Right atrium auricular region (tissue), 2 donors: Measurements from ENCODE around the gene PPP6R2. TPM values are rescaled to one million over a fixed set of nuclear protein-coding genes. Genes with fewer than 3 reads are reported as not detected.

ENCODE experiments used
- DNase-seq: peaks from one replicate; pipeline ENCODE4 v3.0.0-alpha.2; 2019; ENCODE audit warnings: low spot score
- H3K27ac ChIP-seq, 2 donors: fragments of 200-600 bp; sonication (generic); 1 replicate in 1 of 2; 2 replicates in 1 of 2; pipeline ENCODE4 v1.5.1; 2016 to 2019
- H3K27me3 ChIP-seq, 2 donors: fragments of 200-600 bp; sonication (generic); one replicate each; pipeline versions ENCODE4 v1.5.1 to v1.6.0; 2017 to 2019
- H3K36me3 ChIP-seq: fragments of 200-600 bp; sonication (generic); one replicate; pipeline ENCODE4 v1.5.1; 2016
- H3K4me1 ChIP-seq, 2 donors: fragments of 200-600 bp; sonication (generic); one replicate each; pipeline versions ENCODE4 v1.5.1 to v1.6.0; 2017 to 2019
- H3K4me3 ChIP-seq, 2 donors: fragments of 200-600 bp; sonication (generic); 1 replicate in 1 of 2; 2 replicates in 1 of 2; pipeline ENCODE4 v1.5.1; 2017 to 2019; ENCODE audit warnings: mild to moderate bottlenecking in 1 of 2, moderate library complexity in 1 of 2
- H3K9me3 ChIP-seq, 2 donors: fragments of 200-600 bp; sonication (generic); one replicate each; pipeline ENCODE4 v1.5.1; 2019
- total RNA-seq, 2 donors: library from RNA; depleted of rRNA; stranded (reverse); fragments of >200 nt; gene quantifications; one replicate each; pipeline ENCODE4 v1.1.0, GENCODE V29; 2016
- TF ChIP-seq, protein P1 (sequence below), 2 donors: fragments of 200-600 bp; sonication (generic); IDR thresholded peaks; one replicate each; pipeline ENCODE4 v1.5.1; 2019; ENCODE audit warnings: antibody characterized with exemption in 2 of 2

PPP6R2 gene
- total RNA-seq, 2 donors from 2014 or later = 45.2 to 54.8 TPM

DNA sequence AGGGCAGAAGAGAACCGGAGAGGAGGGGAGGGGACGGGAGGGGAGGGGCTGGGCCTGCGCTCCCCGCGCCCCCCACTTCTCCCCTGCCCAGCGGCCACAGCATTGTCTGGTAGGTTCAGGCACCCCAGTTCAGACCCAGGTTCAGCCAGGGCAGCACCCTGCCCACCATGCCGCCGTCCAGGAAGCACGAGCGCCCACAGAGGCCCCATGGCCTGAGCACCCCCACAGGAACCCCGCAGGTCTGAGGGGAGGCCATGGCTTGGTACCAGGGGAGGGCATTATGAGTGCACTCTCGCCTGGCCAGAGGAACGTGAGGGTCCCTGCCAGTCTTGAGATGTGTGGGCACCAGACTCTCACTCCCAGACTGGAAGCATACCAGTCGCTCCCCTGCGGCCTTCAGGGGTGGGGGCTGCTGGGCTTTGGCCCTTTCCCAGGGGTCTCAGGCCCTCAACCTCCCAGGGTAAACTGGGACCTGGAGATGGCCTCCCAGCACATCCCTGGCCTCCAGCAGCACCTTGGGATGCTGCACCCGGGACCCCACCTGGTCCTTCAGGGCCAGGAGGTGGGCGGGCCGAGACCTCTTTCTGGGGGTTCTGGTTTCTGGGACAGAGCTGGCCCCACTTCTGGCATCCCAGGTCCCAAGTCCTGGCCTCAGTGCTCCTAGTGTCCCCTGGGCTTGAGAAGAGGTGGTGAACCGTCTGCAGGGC lies 35.1 kb upstream of the PPP6R2 start:
- Histone ChIP-seq H3K4me1 (peaks cover 0 to 59% of the 10 kb centered on the region in 2 donors), H3K9me3 (no peaks in the 10 kb centered on the region), H3K27me3 (no peaks in the 10 kb centered on the region), H3K4me3 (peak overlapping the region in 1 of 2 donors; percentile 24), H3K27ac (peak overlapping the region; percentile 79 to 91), H3K36me3 (no peaks in the 10 kb centered on the region)
- DNase-seq = no peak
- TF ChIP-seq, protein P1, sequence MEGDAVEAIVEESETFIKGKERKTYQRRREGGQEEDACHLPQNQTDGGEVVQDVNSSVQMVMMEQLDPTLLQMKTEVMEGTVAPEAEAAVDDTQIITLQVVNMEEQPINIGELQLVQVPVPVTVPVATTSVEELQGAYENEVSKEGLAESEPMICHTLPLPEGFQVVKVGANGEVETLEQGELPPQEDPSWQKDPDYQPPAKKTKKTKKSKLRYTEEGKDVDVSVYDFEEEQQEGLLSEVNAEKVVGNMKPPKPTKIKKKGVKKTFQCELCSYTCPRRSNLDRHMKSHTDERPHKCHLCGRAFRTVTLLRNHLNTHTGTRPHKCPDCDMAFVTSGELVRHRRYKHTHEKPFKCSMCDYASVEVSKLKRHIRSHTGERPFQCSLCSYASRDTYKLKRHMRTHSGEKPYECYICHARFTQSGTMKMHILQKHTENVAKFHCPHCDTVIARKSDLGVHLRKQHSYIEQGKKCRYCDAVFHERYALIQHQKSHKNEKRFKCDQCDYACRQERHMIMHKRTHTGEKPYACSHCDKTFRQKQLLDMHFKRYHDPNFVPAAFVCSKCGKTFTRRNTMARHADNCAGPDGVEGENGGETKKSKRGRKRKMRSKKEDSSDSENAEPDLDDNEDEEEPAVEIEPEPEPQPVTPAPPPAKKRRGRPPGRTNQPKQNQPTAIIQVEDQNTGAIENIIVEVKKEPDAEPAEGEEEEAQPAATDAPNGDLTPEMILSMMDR (IDR thresholded peaks at IDR 0.05) = no peak

DNA sequence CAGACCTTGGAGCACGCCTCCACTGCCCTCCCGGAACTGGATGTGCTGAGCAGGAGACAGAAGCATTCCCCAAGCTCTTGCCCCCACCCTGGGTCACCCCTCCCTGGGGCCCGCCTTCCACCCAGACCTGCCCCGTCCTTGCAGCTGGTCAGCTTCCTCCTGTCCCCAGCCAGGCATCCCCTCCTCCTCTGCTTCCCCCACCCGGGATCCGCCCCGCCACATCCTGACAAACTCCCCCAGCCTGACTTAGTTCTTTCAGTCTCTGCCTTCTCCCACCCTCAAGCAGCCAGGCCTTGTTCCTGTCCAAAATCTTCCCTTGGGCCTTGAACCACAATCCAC lies 34.6 kb upstream of the PPP6R2 start:
- Histone ChIP-seq H3K4me3 (no peak overlapping the region), H3K4me1 (peaks cover 0 to 54% of the 10 kb centered on the region in 2 donors)
- TF ChIP-seq, protein P1 (IDR thresholded peaks at IDR 0.05) = no peak

DNA sequence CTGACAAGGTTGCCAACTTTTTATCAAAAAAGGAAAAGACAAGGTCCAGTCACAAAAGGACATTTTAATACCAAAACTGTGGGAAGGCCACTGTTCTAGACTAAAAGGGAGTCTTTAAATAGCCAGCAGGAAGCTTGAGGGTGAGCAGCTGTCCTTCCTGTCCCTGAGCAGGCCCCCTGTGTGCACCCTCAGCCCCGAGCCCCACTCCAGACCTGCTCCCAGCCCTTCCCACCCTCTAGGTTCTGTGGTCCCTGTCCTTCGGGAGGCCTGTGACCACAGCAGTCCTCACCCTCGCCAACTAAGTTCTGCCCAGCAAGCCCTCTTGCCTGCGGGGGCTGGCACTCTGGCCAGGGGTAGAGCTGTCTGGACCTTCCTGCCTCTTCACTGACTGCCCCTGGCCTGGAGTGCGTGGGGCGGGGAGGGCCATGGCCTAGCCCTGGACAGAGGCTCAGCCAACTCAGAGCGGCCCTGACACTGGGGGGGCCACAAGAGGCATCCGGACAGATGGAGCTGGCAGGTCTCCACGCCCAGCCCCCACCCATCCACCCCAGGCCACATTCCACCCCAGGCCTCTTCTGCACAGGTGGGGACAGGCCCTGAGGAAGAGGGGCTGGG lies 34.0 kb upstream of the PPP6R2 start:
- no peak overlapping the region for H3K4me3 ChIP-seq
- H3K9me3 ChIP-seq = no peaks in the 10 kb centered on the region
- TF ChIP-seq, protein P1 (IDR thresholded peaks at IDR 0.05) = no peak
- H3K4me1 ChIP-seq = peaks cover 0 to 54% of the 10 kb centered on the region in 2 donors
- no peak for DNase-seq
- H3K27me3 ChIP-seq = no peaks in the 10 kb centered on the region
- peak overlapping the region; percentile 79 to 91 for H3K27ac ChIP-seq
- no peaks in the 10 kb centered on the region for H3K36me3 ChIP-seq

More for the DNA sequence above, 34.6 kb upstream of the PPP6R2 start:
- H3K27me3 ChIP-seq = no peaks in the 10 kb centered on the region
- peak; percentile 82 for DNase-seq
- H3K36me3 ChIP-seq = no peaks in the 10 kb centered on the region
- H3K9me3 ChIP-seq = no peaks in the 10 kb centered on the region
- H3K27ac ChIP-seq = peak overlapping the region; percentile 79 to 91

DNA sequence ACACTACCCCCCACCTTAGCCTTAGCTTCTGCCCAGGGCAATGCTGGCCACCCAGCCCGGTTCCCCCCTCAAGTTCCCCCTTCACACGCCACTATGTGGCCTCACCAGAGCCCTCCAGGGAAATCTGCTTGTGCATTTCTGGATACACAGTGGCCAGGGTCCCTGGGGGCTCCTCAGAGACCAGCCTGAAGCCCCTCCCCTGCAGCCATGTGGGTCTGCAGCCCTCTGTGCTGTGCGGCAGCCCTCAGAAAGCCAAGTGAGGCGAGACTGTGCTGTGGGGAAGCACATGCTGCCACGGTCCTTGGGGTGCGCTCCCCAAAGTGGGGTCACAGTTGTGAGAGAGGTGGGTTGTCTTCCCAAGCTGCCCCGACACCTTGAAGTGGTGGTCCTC lies 33.5 kb upstream of the PPP6R2 start:
- Histone ChIP-seq H3K36me3 (no peaks in the 10 kb centered on the region), H3K27ac (peak overlapping the region; percentile 79 to 91), H3K27me3 (no peaks in the 10 kb centered on the region), H3K4me3 (no peak overlapping the region), H3K4me1 (peaks cover 0 to 50% of the 10 kb centered on the region in 2 donors), H3K9me3 (no peaks in the 10 kb centered on the region)
- no peak for DNase-seq
- TF ChIP-seq, protein P1 (IDR thresholded peaks at IDR 0.05) = no peak

DNA sequence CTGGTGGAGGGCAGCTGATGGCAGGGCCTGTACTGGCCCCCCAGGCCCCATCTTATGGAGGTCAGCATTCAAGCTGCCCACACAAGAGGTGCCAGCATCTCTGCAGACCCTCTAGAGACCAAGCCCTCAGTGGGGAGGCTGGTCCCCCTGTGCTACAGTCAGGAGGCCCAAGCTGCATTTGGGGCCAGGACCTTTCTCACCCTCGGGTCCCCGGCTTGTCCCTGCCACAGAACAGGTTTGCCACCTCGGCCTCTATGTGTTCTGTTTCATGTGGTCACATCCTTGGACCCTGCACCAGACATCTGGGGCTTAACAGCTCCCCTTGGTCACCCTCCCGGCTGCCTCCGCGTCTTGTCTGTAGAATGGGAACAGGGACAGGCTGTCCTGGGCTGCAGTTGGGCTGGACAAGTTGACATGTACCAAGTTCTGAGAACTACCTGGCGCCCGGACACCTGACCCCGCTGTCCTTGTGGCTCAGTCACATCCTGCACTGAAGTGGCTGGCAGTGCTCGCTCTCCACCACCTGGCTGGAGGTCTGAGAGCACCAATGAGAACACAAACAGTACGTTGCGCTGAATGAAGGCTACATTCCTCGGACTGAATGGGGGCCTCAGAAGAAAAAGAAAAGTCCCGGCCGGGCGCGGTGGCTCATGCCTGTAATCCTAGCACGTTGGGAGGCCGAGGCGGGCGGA lies 33.0 kb upstream of the PPP6R2 start:
- Histone ChIP-seq H3K27me3 (no peaks in the 10 kb centered on the region), H3K4me3 (no peak overlapping the region), H3K36me3 (no peaks in the 10 kb centered on the region), H3K27ac (no peak overlapping the region), H3K4me1 (peaks cover 0 to 45% of the 10 kb centered on the region in 2 donors), H3K9me3 (no peaks in the 10 kb centered on the region)
- TF ChIP-seq, protein P1 (IDR thresholded peaks at IDR 0.05) = no peak
- no peak for DNase-seq
